CD14-positive monocyte (primary cell): ENCODE measurements around the gene DOC2A. TPM values are rescaled to one million over a fixed set of nuclear protein-coding genes. Genes with fewer than 3 reads are reported as not detected.

Experiments used
- DNase-seq, 3 donors: peaks; one replicate each; pipeline ENCODE4 v3.0.0-alpha.2; 2011 to 2022
- H2AFZ ChIP-seq: 2 replicates; pipeline ENCODE4 v1.6.0; 2012; ENCODE audit warnings: mild to moderate bottlenecking, low read depth, low read length, inconsistent platforms; ENCODE audit not compliant: insufficient read depth, poor library complexity, severe bottlenecking
- H3K27ac ChIP-seq, 2 donors: 1 replicate in 1 of 2; 2 replicates in 1 of 2; pipeline ENCODE4 v1.5.1; 2012 to 2013; ENCODE audit warnings: low read length in 2 of 2, control low read depth in 1 of 2, inconsistent platforms in 1 of 2, low read depth in 1 of 2, mild to moderate bottlenecking in 1 of 2
- H3K27me3 ChIP-seq, 2 donors: one replicate each; pipeline versions ENCODE4 v1.6.0 to v1.6.1; 2011 to 2013; ENCODE audit warnings: low read length in 2 of 2; ENCODE audit not compliant: control insufficient read depth in 2 of 2, insufficient read depth in 2 of 2
- H3K36me3 ChIP-seq, 2 donors: replicated peaks in 1 of 2; 1 replicate in 1 of 2; 2 replicates in 1 of 2; pipeline versions ENCODE4 v1.5.1 to v1.6.1; 2012 to 2013; ENCODE audit warnings: low read length in 2 of 2, control low read depth in 1 of 2, inconsistent platforms in 1 of 2, mild to moderate bottlenecking in 1 of 2; ENCODE audit not compliant: insufficient read depth in 2 of 2, control insufficient read depth in 1 of 2
- H3K4me1 ChIP-seq, 2 donors: 1 replicate in 1 of 2; 2 replicates in 1 of 2; pipeline versions ENCODE4 v1.5.1 to v1.6.1; 2012 to 2013; ENCODE audit warnings: low read length in 2 of 2, control low read depth in 1 of 2, inconsistent platforms in 1 of 2, mild to moderate bottlenecking in 1 of 2, moderate library complexity in 1 of 2; ENCODE audit not compliant: insufficient read depth in 2 of 2, control insufficient read depth in 1 of 2
- H3K4me2 ChIP-seq: replicated peaks from 2 replicates; pipeline ENCODE3; 2012; ENCODE audit warnings: low read length, moderate library complexity, mild to moderate bottlenecking; ENCODE audit not compliant: poor library complexity, severe bottlenecking; ENCODE audit errors: extremely low read depth
- H3K4me3 ChIP-seq, 3 experiments: fragments of 200-600 bp in 1 of 3; sonication (generic) in 1 of 3; replicated peaks in 1 of 3; 1 replicate in 2 of 3; 2 replicates in 1 of 3; pipeline ENCODE4 v1.5.1; 2011 to 2013; ENCODE audit warnings: low read length in 3 of 3, mild to moderate bottlenecking in 3 of 3, control low read depth in 2 of 3, low read depth in 2 of 3, inconsistent platforms in 1 of 3, moderate library complexity in 1 of 3
- H3K79me2 ChIP-seq: 2 replicates; pipeline ENCODE4 v1.6.0; 2012; ENCODE audit warnings: mild to moderate bottlenecking, control low read depth, inconsistent platforms, low read length, moderate library complexity; ENCODE audit not compliant: insufficient read depth
- H3K9ac ChIP-seq: 2 replicates; pipeline ENCODE4 v1.6.0; 2017; ENCODE audit warnings: low read length, mild to moderate bottlenecking; ENCODE audit not compliant: insufficient read depth, poor library complexity, severe bottlenecking
- H3K9me3 ChIP-seq, 2 donors: replicated peaks in 1 of 2; 1 replicate in 1 of 2; 2 replicates in 1 of 2; pipeline versions ENCODE4 v1.5.1 to v1.6.1; 2012 to 2013; ENCODE audit warnings: low read length in 2 of 2, control low read depth in 1 of 2; ENCODE audit not compliant: control insufficient read depth in 1 of 2, insufficient read depth in 1 of 2
- H4K20me1 ChIP-seq: 2 replicates; pipeline ENCODE4 v1.6.0; 2012; ENCODE audit warnings: mild to moderate bottlenecking, low read length, control low read depth, moderate library complexity; ENCODE audit not compliant: insufficient read depth
- H3K27ac Mint-ChIP-seq, 7 donors: one replicate each; pipeline ENCODE4 v1.8.0; 2020; ENCODE audit warnings: mild to moderate bottlenecking in 7 of 7, mixed read lengths in 7 of 7, moderate library complexity in 6 of 7, inconsistent platforms in 2 of 7
- H3K27me3 Mint-ChIP-seq, 3 donors: one replicate each; pipeline ENCODE4 v1.8.0; 2021 to 2022; ENCODE audit warnings: low read depth in 3 of 3, mild to moderate bottlenecking in 3 of 3, mixed read lengths in 3 of 3, moderate library complexity in 3 of 3, inconsistent platforms in 1 of 3
- H3K36me3 Mint-ChIP-seq, 2 donors: one replicate each; pipeline ENCODE4 v1.8.0; 2020; ENCODE audit warnings: mixed read lengths in 2 of 2, inconsistent platforms in 1 of 2, mild to moderate bottlenecking in 1 of 2
- H3K4me1 Mint-ChIP-seq: one replicate; pipeline ENCODE4 v1.8.0; 2020; ENCODE audit warnings: mild to moderate bottlenecking, mixed read lengths
- H3K4me3 Mint-ChIP-seq, 2 donors: one replicate each; pipeline ENCODE4 v1.8.0; 2020; ENCODE audit warnings: mild to moderate bottlenecking in 2 of 2, mixed read lengths in 2 of 2, moderate library complexity in 1 of 2
- H3K9me3 Mint-ChIP-seq, 7 donors: one replicate each; pipeline ENCODE4 v1.8.0; 2020 to 2022; ENCODE audit warnings: mixed read lengths in 7 of 7, mild to moderate bottlenecking in 6 of 7, moderate library complexity in 6 of 7, inconsistent platforms in 2 of 7
- CTCF ChIP-seq: fragments of 200-600 bp; IDR thresholded peaks from one replicate; pipeline ENCODE4 v1.8.0; 2022; ENCODE audit warnings: antibody characterized with exemption, mild to moderate bottlenecking
- WGBS: methylation state at CpG from one replicate; pipeline ENCODE4 v1.1.5; 2013; ENCODE audit warnings: missing lambda C conversion rate; ENCODE audit not compliant: insufficient coverage; 5-methylcytosine and 5-hydroxymethylcytosine counted together
- intact Hi-C, 2 donors: fragments of 100-400 bp; cut with micrococcal nuclease; formaldehyde crosslinking; loops; one replicate each; pipeline versions ENCODE4 v1.15.0 to v1.15.1; 2023
- polyA plus RNA-seq, 3 donors: library from polyadenylated mRNA; depleted of rRNA in 1 of 3; unstranded in 2 of 3; stranded (reverse) in 1 of 3; fragments of 300-500 nt in 2 of 3; fragments of >200 nt in 1 of 3; fragmentation: Illumina TruSeq in 2 of 3; gene quantifications; 1 replicate in 2 of 3; 2 replicates in 1 of 3; pipeline ENCODE4 v1.2.3, GENCODE V29; 2012 to 2021

Gene DOC2A
- polyA plus RNA-seq, 3 donors, result 0.23 to 3.7 (median 0.66) TPM

GRCh38 chr16:30053376-30054015 lies 42.7 kb upstream of the DOC2A start:
- Histone ChIP-seq H3K79me2 (peaks cover 2% of the 10 kb centered on the region), H3K36me3 (no peaks in the 10 kb centered on the region), H4K20me1 (no peaks in the 10 kb centered on the region), H3K27ac (peak overlapping the region in 1 of 2 donors; percentile 49), H3K27me3 (no peaks in the 10 kb centered on the region), H3K9ac (peak overlapping the region; percentile 38), H2AFZ (peak overlapping the region; percentile 83), H3K4me3 (peak overlapping the region; percentile 49 to 81 (median 57)), H3K4me1 (peaks cover 11 to 18% of the 10 kb centered on the region in 2 donors), H3K4me2 (peak overlapping the region; percentile 100), H3K9me3 (no peaks in the 10 kb centered on the region)
- peaks cover 0 to 3% (median 0%) of the 10 kb centered on the region in 7 donors for H3K9me3 Mint-ChIP-seq
- no peaks in the 10 kb centered on the region for H3K36me3 Mint-ChIP-seq
- H3K27me3 Mint-ChIP-seq, result peaks cover 0 to 1% (median 0%) of the 10 kb centered on the region in 3 donors
- peak overlapping the region in 2 of 7 donors; percentile 36 to 66 for H3K27ac Mint-ChIP-seq
- peaks cover 16% of the 10 kb centered on the region for H3K4me1 Mint-ChIP-seq
- intact Hi-C loops, result no loop called here
- no peak for TF ChIP-seq CTCF
- WGBS, result 7% methylated on average over 15 of the region's 19 CpGs
- DNase-seq, result no peak
- peak overlapping the region; percentile 61 to 73 for H3K4me3 Mint-ChIP-seq

GRCh38 chr16:30052671-30053372 lies 42.0 kb upstream of the DOC2A start:
- Histone ChIP-seq H3K4me1 (peaks cover 11 to 18% of the 10 kb centered on the region in 2 donors), H3K27ac (peak overlapping the region in 1 of 2 donors; percentile 49)
- intact Hi-C loops, result no loop called here

More at GRCh38 chr16:30052671-30053372, 42.0 kb upstream of the DOC2A start:
- peak; percentile 87 to 91 (median 88) for DNase-seq
- Histone ChIP-seq H3K36me3 (no peaks in the 10 kb centered on the region), H3K79me2 (peaks cover 2% of the 10 kb centered on the region), H3K4me2 (peak overlapping the region; percentile 100), H3K9ac (peak overlapping the region; percentile 38), H3K4me3 (peak overlapping the region; percentile 49 to 81 (median 57)), H4K20me1 (no peaks in the 10 kb centered on the region), H3K27me3 (no peaks in the 10 kb centered on the region), H3K9me3 (no peaks in the 10 kb centered on the region), H2AFZ (peak overlapping the region; percentile 83)
- H3K36me3 Mint-ChIP-seq, result no peaks in the 10 kb centered on the region
- H3K9me3 Mint-ChIP-seq, result peaks cover 0 to 3% (median 0%) of the 10 kb centered on the region in 7 donors
- H3K27me3 Mint-ChIP-seq, result peaks cover 0 to 1% (median 0%) of the 10 kb centered on the region in 3 donors
- H3K4me3 Mint-ChIP-seq, result peak overlapping the region; percentile 71 to 86
- TF ChIP-seq CTCF, result no peak
- WGBS, result under 1% methylated on average over 41 of the region's 58 CpGs
- H3K27ac Mint-ChIP-seq, result peak overlapping the region in 5 of 7 donors; percentile 40 to 61 (median 50)
- peaks cover 18% of the 10 kb centered on the region for H3K4me1 Mint-ChIP-seq
